B cell (primary cell): ENCODE results near the gene NTHL1. TPM values are rescaled to one million over a fixed set of nuclear protein-coding genes. Genes with fewer than 3 reads are reported as not detected.

Source experiments
- ATAC-seq: fragments of 200-7000 bp; cut with Tn5 transposase; one replicate; pipeline ENCODE4 v1.10.0; 2021; ENCODE audit warnings: low read depth, mild to moderate bottlenecking, moderate number of reproducible peaks, moderate library complexity
- CTCF ChIA-PET: fragments of 350-600 bp; sonication (Branson Sonifier 250); formaldehyde crosslinking; loops from one replicate; lab custom pipeline; 2021; ENCODE audit warnings: antibody characterized with exemption, inconsistent platforms; lab: Charles Lee
- POLR2A ChIA-PET: fragments of 350-600 bp; sonication (Branson Sonifier 250); formaldehyde crosslinking; loops from one replicate; lab custom pipeline; 2021; ENCODE audit warnings: antibody characterized with exemption; lab: Charles Lee
- DNase-seq: peaks from one replicate; pipeline ENCODE4 v3.0.0; 2013
- H2AFZ ChIP-seq: 2 replicates; pipeline ENCODE4 v1.6.1; 2012; ENCODE audit warnings: mild to moderate bottlenecking, low read depth, low read length; ENCODE audit not compliant: insufficient read depth, poor library complexity, severe bottlenecking
- H3K27ac ChIP-seq, 2 donors: 1 replicate in 1 of 2; 2 replicates in 1 of 2; pipeline ENCODE4 v1.5.1; 2012 to 2013; ENCODE audit warnings: low read length in 2 of 2, mild to moderate bottlenecking in 2 of 2, moderate library complexity in 1 of 2
- H3K27me3 ChIP-seq, 4 experiments: fragments of 200-600 bp in 1 of 4; sonication (generic) in 1 of 4; replicated peaks in 1 of 4; 1 replicate in 2 of 4; 2 replicates in 2 of 4; pipeline versions ENCODE4 v1.6.1 to v1.7.0; 2013 to 2016; ENCODE audit warnings: low read length in 3 of 4, mild to moderate bottlenecking in 2 of 4, mixed read lengths in 1 of 4, moderate library complexity in 1 of 4; ENCODE audit not compliant: insufficient read depth in 4 of 4, control insufficient read depth in 3 of 4; ENCODE audit errors: control extremely low read depth in 1 of 4
- H3K36me3 ChIP-seq, 2 experiments: replicated peaks in 1 of 2; 1 replicate in 1 of 2; 2 replicates in 1 of 2; pipeline versions ENCODE4 v1.6.1 to v1.7.1; 2013; ENCODE audit warnings: low read length in 1 of 2; ENCODE audit not compliant: insufficient read depth in 2 of 2, control insufficient read depth in 1 of 2; ENCODE audit errors: control extremely low read depth in 1 of 2, extremely low read depth in 1 of 2
- H3K4me1 ChIP-seq, 2 donors: fragments of 200-600 bp in 1 of 2; sonication (generic) in 1 of 2; 1 replicate in 1 of 2; 2 replicates in 1 of 2; pipeline versions ENCODE4 v1.5.1 to v1.6.1; 2013 to 2017; ENCODE audit warnings: low read length in 2 of 2; ENCODE audit not compliant: control insufficient read depth in 2 of 2, insufficient read depth in 2 of 2
- H3K4me2 ChIP-seq: replicated peaks from 2 replicates; pipeline ENCODE3; 2012; ENCODE audit warnings: mild to moderate bottlenecking, low read depth, low read length; ENCODE audit not compliant: poor library complexity, severe bottlenecking
- H3K4me3 ChIP-seq, 5 experiments: fragments of 200-600 bp in 1 of 5; sonication (generic) in 1 of 5; 1 replicate in 3 of 5; 2 replicates in 2 of 5; pipeline versions ENCODE4 v1.5.1 to v1.7.0; 2011 to 2016; ENCODE audit warnings: low read length in 4 of 5, mild to moderate bottlenecking in 4 of 5, low read depth in 2 of 5, control low read depth in 1 of 5, moderate library complexity in 1 of 5; ENCODE audit not compliant: insufficient read depth in 1 of 5; ENCODE audit errors: control extremely low read depth in 1 of 5, extremely low read depth in 1 of 5
- H3K79me2 ChIP-seq: fragments of 200-600 bp; sonication (generic); one replicate; pipeline ENCODE4 v1.6.0; 2016; ENCODE audit warnings: low read length; ENCODE audit not compliant: control insufficient read depth, insufficient read depth
- H3K9ac ChIP-seq: fragments of 200-600 bp; sonication (generic); 2 replicates; pipeline ENCODE4 v1.6.1; 2017; ENCODE audit warnings: mild to moderate bottlenecking, low read length, moderate library complexity
- H3K9me3 ChIP-seq, 3 donors: one replicate each; pipeline versions ENCODE4 v1.6.1 to v1.7.1; 2013; ENCODE audit warnings: low read length in 2 of 3; ENCODE audit not compliant: control insufficient read depth in 2 of 3, insufficient read depth in 1 of 3; ENCODE audit errors: control extremely low read depth in 1 of 3
- H4K20me1 ChIP-seq: 2 replicates; pipeline ENCODE4 v1.6.0; 2012; ENCODE audit warnings: mild to moderate bottlenecking, low read length; ENCODE audit not compliant: insufficient read depth, control insufficient read depth, poor library complexity, severe bottlenecking
- H3K27ac Mint-ChIP-seq: one replicate; pipeline ENCODE4 v1.8.0; 2021; ENCODE audit warnings: mixed read lengths
- H3K27me3 Mint-ChIP-seq: one replicate; pipeline ENCODE4 v1.8.0; 2021; ENCODE audit warnings: mixed read lengths
- H3K4me1 Mint-ChIP-seq: one replicate; pipeline ENCODE4 v1.8.0; 2021; ENCODE audit warnings: mixed read lengths
- H3K4me3 Mint-ChIP-seq: one replicate; pipeline ENCODE4 v1.8.0; 2021; ENCODE audit warnings: mixed read lengths
- H3K9me3 Mint-ChIP-seq: one replicate; pipeline ENCODE4 v1.8.0; 2022; ENCODE audit warnings: mixed read lengths; ENCODE audit not compliant: insufficient read depth
- EZH2 ChIP-seq: IDR thresholded peaks from 2 replicates; pipeline ENCODE4 v1.6.1; 2012; ENCODE audit warnings: borderline replicate concordance, low read depth, mild to moderate bottlenecking, moderate library complexity, low read length; ENCODE audit not compliant: insufficient read depth, poor library complexity, severe bottlenecking
- WGBS: methylation state at CpG from one replicate; pipeline ENCODE4 v1.1.5; 2013; ENCODE audit warnings: missing lambda C conversion rate; ENCODE audit not compliant: insufficient coverage; 5-methylcytosine and 5-hydroxymethylcytosine counted together
- intact Hi-C: fragments of 100-400 bp; cut with micrococcal nuclease; formaldehyde crosslinking; loops from one replicate; pipeline ENCODE4 v1.10.0; 2022
- polyA plus RNA-seq: library from polyadenylated mRNA; depleted of rRNA; stranded (reverse); fragments of >200 nt; gene quantifications from 2 replicates; pipeline ENCODE4 v1.2.3, GENCODE V29; 2012
- total RNA-seq, 2 donors: library from RNA; stranded (reverse); fragments of 120-200 nt in 1 of 2; gene quantifications; 1 replicate in 1 of 2; 2 replicates in 1 of 2; pipeline versions ENCODE4 v1.2.3 to v1.2.4, GENCODE V29; 2013 to 2022
- TF ChIP-seq, protein P1 (sequence below): fragments of 200-600 bp; IDR thresholded peaks from one replicate; pipeline ENCODE4 v1.8.0; 2022; ENCODE audit warnings: antibody characterized with exemption, mild to moderate bottlenecking

The NTHL1 gene
- total and polyA plus RNA-seq, 2 donors (not counting 1 experiment from before 2014, with no cell fraction given), result 17.5 to 27.6 TPM

DNA sequence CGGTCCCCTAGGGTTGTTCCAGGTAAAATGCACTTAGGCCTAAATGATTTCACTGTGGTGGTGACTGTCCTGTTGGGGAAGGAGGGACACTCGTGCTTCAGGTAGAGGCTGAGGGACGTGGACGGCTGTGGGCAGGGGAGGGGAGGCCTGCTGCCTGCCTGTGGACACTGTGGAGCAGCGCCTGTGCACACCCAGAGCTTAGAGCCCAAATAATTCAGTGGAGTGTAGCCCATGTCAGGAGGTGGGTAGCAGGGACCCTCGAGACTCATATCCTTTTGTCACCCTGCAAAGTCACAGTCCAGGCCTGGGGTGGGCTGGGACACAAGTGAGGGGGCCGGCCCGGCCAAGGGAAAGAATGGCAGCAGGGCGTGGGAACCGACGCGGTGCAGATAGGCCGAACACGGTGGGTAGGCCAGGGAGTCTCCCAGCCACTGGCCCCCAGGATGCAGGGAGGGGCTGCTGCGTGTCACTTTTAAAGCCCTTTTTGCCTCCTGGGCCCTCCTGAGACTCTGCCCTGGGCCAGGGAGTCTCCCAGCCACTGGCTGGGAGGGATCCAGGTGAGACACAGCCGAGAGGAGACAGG is 21.7 kb downstream of the NTHL1 start:
- no peaks in the 10 kb centered on the region for H3K9me3 Mint-ChIP-seq
- H4K20me1 ChIP-seq, result no peaks in the 10 kb centered on the region
- DNase-seq, result no peak
- H2AFZ ChIP-seq, result no peak overlapping the region
- no peak overlapping the region for H3K27ac Mint-ChIP-seq
- H3K4me3 Mint-ChIP-seq, result peak overlapping the region; percentile 56
- H3K4me2 ChIP-seq, result peak overlapping the region; percentile 94
- WGBS, result 94% methylated on average over 13 of the region's 16 CpGs
- H3K4me1 ChIP-seq, result peaks cover 24 to 26% of the 10 kb centered on the region in 2 donors
- peaks cover 17% of the 10 kb centered on the region for H3K27me3 Mint-ChIP-seq
- intact Hi-C loops, result loop anchor here (10.0 kb wide), 2 partner anchors 229 to 479 kb away; partner anchors contain the start of gene ECI1
- ChIA-PET POLR2A (no interaction called here), CTCF (interaction anchor here (0.6 to 4.7 kb wide), 4 partner anchors 22 to 128 kb away, joined by 3 to 35 read pairs (median 15); partner anchors contain the start of genes NTHL1, TRAF7 and TSC2)
- H3K27ac ChIP-seq, result no peak overlapping the region
- TF ChIP-seq, protein P1, sequence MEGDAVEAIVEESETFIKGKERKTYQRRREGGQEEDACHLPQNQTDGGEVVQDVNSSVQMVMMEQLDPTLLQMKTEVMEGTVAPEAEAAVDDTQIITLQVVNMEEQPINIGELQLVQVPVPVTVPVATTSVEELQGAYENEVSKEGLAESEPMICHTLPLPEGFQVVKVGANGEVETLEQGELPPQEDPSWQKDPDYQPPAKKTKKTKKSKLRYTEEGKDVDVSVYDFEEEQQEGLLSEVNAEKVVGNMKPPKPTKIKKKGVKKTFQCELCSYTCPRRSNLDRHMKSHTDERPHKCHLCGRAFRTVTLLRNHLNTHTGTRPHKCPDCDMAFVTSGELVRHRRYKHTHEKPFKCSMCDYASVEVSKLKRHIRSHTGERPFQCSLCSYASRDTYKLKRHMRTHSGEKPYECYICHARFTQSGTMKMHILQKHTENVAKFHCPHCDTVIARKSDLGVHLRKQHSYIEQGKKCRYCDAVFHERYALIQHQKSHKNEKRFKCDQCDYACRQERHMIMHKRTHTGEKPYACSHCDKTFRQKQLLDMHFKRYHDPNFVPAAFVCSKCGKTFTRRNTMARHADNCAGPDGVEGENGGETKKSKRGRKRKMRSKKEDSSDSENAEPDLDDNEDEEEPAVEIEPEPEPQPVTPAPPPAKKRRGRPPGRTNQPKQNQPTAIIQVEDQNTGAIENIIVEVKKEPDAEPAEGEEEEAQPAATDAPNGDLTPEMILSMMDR, result no peak
- no peak for TF ChIP-seq EZH2
- H3K36me3 ChIP-seq, result no peaks in the 10 kb centered on the region
- peaks cover 0 to 49% (median 19%) of the 10 kb centered on the region in 4 experiments for H3K27me3 ChIP-seq
- H3K4me3 ChIP-seq, result no peak overlapping the region
- H3K9ac ChIP-seq, result no peak overlapping the region
- H3K79me2 ChIP-seq, result no peaks in the 10 kb centered on the region
- no peak for ATAC-seq
- peaks cover 18% of the 10 kb centered on the region for H3K4me1 Mint-ChIP-seq
- H3K9me3 ChIP-seq, result no peaks in the 10 kb centered on the region

DNA sequence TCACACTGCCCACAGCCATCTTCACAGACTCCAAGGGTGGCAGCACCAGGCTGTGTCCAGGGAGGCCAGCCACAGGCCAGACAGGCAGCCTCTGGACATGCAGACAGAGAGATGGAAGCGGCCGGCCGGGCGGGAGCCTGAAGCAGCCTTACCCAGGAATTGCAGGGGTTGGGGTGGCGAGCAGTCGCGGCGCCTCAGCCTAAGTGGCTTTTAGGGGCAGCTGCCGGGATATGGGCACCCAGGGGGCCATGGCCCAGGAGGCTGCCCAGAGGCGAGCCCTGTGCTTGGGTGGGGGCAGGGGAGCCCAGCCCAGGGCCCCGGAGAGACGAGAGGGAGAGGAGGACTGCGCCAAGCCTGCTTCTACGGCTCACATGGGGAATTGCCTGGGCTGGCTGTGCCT is 22.4 kb downstream of the NTHL1 start:
- Mint-ChIP-seq H3K27ac (no peak overlapping the region), H3K4me1 (peaks cover 19% of the 10 kb centered on the region), H3K27me3 (peaks cover 21% of the 10 kb centered on the region), H3K9me3 (no peaks in the 10 kb centered on the region), H3K4me3 (peak overlapping the region; percentile 56)
- WGBS, result 100% methylated on average over 14 of the region's 14 CpGs
- CTCF ChIA-PET, result interaction anchor here (2.7 to 4.7 kb wide), 2 partner anchors 115 to 129 kb away, joined by 24 to 35 read pairs; partner anchors contain the start of gene TRAF7
- no peaks in the 10 kb centered on the region for H3K79me2 ChIP-seq
- no peaks in the 10 kb centered on the region for H3K9me3 ChIP-seq
- peaks cover 28 to 30% of the 10 kb centered on the region in 2 donors for H3K4me1 ChIP-seq
- H3K27me3 ChIP-seq, result peaks cover 0 to 56% (median 22%) of the 10 kb centered on the region in 4 experiments
- intact Hi-C loops, result loop anchor here (10.0 kb wide), 2 partner anchors 230 to 480 kb away; partner anchors contain the start of gene ECI1
- POLR2A ChIA-PET, result no interaction called here
- TF ChIP-seq EZH2, result no peak
- TF ChIP-seq, protein P1, result no peak
- H3K9ac ChIP-seq, result no peak overlapping the region
- H2AFZ ChIP-seq, result no peak overlapping the region
- no peak overlapping the region for H3K4me3 ChIP-seq
- no peak for DNase-seq
- ATAC-seq, result no peak
- no peaks in the 10 kb centered on the region for H3K36me3 ChIP-seq
- no peak overlapping the region for H3K4me2 ChIP-seq
- no peaks in the 10 kb centered on the region for H4K20me1 ChIP-seq
- H3K27ac ChIP-seq, result no peak overlapping the region
